Heart left ventricle (tissue), 13 donors: ENCODE results near the gene KCNMA1.

Experiments
- CTCF ChIP-seq, 12 donors: fragments of 200-600 bp; sonication (generic) in 4 of 12; IDR thresholded peaks; one replicate each; pipeline versions ENCODE4 v1.5.0 to v1.8.0; 2018 to 2022; ENCODE audit warnings: antibody characterized with exemption in 12 of 12, mild to moderate bottlenecking in 5 of 12
- POLR2A ChIP-seq, 2 donors: fragments of 450-650 bp; IDR thresholded peaks; one replicate each; pipeline ENCODE4 v1.6.1; 2017; ENCODE audit warnings: antibody characterized with exemption in 2 of 2, mild to moderate bottlenecking in 2 of 2, moderate library complexity in 2 of 2
- donor health status: ischemic (EF 13 %, LVEDD 7.1; RV severe dilation, severe dysfunction).
- donor health status: DM: no; HTN: yes; CAD: no.
- donor health status: DM: no; HTN: no; CAD: no.
- donor health status: ischemic (EF 25% LVEDD 6.9; RV normal size, moderate dysfunction).
- donor health status: ischemic (EF 25% LVEDD 5.7; RV mildly dilated, moderate dysfunction).
- donor health status: ischemic (EF 35%, LVEDD 5.7; RV mildly dilated, moderate dysfunction).
- donor health status: nonischemic (EF 11% LVEDD 7.7; RV severe dilation, severe dysfunction).
- donor health status: DM: yes; HTN: yes; CAD: no.
- donor health status: PGD.
- donor health status: ischemic (EF 29% LVEDD 5.4; RV normal size, mild dysfunction).
- donor health status: nonischemic (EF 23%, LVEDD 6.1; RV moderate dilation, normal function).

GRCh38 chr10:77114181-77114821 is 523.3 kb downstream of the KCNMA1 start:
- TF ChIP-seq CTCF (IDR thresholded peaks at IDR 0.05) (no peak), POLR2A (IDR thresholded peaks at IDR 0.05) (no peak)
